ENCODE measurements around the gene SDK1.

Gene SDK1

DNA sequence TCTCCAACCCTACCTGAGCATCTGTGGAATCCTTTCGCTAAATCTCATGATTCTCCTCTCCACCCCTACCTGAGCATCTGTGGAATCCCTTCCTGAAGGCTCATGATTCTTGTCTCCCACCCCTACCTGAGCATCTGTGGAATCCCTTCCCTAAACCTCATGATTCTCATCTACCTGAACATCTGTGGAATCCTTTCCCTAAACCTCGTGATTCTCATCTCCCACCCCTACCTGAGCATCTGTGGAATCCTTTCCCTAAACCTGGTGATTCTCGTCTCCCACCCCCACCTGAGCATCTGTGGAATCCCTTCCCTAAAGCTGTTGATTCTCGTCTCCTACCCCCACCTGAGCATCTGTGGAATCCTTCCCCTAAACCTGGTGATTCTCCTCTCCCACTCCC lies 342.0 kb downstream of the SDK1 start:
- no peak overlapping the region for H3K4me3 ChIP-seq (ENCODE audit: control insufficient read depth, low read depth, low read length)
- TF ChIP-seq, protein P1, sequence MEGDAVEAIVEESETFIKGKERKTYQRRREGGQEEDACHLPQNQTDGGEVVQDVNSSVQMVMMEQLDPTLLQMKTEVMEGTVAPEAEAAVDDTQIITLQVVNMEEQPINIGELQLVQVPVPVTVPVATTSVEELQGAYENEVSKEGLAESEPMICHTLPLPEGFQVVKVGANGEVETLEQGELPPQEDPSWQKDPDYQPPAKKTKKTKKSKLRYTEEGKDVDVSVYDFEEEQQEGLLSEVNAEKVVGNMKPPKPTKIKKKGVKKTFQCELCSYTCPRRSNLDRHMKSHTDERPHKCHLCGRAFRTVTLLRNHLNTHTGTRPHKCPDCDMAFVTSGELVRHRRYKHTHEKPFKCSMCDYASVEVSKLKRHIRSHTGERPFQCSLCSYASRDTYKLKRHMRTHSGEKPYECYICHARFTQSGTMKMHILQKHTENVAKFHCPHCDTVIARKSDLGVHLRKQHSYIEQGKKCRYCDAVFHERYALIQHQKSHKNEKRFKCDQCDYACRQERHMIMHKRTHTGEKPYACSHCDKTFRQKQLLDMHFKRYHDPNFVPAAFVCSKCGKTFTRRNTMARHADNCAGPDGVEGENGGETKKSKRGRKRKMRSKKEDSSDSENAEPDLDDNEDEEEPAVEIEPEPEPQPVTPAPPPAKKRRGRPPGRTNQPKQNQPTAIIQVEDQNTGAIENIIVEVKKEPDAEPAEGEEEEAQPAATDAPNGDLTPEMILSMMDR (conservative IDR thresholded peaks at IDR 0.05; ENCODE audit: control insufficient read depth, insufficient read depth, low read depth, low read length): no peak
- DNase-seq (ENCODE audit: low read depth): no peak

DNA sequence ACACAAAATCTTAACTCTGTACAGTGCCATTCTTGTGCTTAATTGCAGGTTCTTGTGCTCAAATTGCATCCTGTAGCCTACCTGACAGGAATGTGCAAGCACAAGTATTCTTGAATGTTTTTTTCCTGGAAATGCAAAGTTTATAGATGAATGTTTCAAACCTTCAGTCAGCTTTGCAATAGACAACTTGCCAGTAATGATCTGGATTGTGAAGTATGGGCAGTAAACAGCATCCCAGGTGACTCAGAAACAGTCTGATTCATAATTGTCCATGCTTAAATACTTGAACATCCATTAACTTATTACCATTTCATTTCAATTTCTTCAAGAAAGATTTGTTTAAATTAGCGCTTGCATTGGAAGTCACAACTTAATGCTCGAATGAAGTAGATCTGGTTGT lies 347.2 kb downstream of the SDK1 start:
- TF ChIP-seq, protein P1 (conservative IDR thresholded peaks at IDR 0.05; ENCODE audit: control insufficient read depth, insufficient read depth, low read depth, low read length): no peak
- H3K4me3 ChIP-seq (ENCODE audit: control insufficient read depth, low read depth, low read length): no peak overlapping the region
- DNase-seq (ENCODE audit: low read depth): peak; percentile 2

DNA sequence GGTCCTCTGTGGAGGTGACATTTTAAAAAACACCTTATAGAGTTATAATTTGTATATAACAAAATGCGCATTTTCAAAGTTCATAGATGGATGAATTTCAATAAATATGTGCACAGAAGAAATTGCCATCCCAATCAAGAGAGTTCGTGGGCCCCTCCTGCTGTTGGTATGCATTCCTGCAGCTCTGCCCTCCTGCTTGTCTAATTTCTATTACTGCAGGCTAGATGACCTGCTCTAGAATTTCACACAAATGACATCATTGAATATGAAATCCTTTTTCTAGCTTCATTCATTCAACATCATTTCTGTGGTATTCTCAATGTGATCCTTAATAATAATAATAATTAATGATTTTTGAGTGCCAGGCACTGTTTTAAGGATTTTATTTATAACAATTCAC lies 348.2 kb downstream of the SDK1 start:
- TF ChIP-seq, protein P1 (conservative IDR thresholded peaks at IDR 0.05; ENCODE audit: control insufficient read depth, insufficient read depth, low read depth, low read length): no peak
- H3K4me3 ChIP-seq (ENCODE audit: control insufficient read depth, low read depth, low read length): no peak overlapping the region
- DNase-seq (ENCODE audit: low read depth): no peak

DNA sequence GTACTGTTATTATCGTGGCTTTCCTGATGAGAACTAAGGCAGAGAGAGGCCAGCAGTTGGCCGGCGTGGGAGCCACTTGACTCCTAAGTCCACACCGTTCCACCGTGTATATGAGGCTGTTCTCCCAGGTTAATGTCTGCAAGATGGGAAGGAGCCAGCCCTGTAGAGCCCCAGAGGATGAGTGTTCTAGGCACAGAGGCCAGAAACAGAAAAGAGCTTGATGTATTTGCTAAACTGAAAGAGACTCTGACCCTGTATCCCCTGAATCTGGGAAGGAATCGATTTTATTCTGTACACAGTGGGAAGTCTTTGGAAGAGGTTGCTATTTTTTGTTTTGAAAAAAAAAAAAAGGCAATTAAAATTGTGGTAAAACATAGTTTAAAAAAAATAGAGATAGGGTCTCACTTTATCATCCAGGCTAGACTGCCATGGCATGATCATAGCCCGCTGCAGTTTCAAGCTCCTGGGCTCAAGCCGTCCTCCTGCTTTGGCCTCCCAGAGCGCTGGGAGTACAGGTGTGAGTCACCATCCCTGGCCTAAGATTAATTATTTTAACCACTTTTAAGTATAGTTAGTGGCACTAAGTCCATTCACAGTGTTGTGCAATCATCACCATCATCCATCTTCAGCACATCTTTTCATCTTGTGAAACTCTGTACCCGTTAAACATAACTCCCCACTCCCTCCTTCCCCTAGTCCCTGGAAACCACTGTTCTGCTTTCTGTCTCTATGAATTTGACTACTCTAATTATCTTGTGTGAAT lies 348.8 kb downstream of the SDK1 start:
- peak; percentile 23 for DNase-seq (ENCODE audit: low read depth)
- no peak overlapping the region for H3K4me3 ChIP-seq (ENCODE audit: control insufficient read depth, low read depth, low read length)
- TF ChIP-seq, protein P1 (conservative IDR thresholded peaks at IDR 0.05; ENCODE audit: control insufficient read depth, insufficient read depth, low read depth, low read length): no peak

DNA sequence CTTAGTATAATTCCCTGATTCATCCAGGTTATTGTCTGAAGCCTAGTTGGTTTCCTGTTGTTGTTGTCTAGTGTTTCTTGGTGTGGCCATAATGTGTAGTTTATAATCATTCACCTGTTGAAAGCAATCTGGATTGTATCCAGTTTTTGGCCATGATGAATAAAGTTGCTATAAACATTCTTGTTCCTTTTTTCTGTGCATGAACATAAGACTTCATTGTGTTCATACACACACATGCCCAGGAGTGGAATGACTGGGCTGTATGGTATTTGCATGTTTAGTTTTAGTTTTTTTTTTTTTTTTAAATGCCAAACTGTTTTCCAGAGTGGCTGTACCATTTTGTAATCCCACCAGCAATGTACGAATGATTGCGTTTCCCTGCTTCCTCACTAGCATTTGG lies 349.8 kb downstream of the SDK1 start:
- TF ChIP-seq, protein P1 (conservative IDR thresholded peaks at IDR 0.05; ENCODE audit: control insufficient read depth, insufficient read depth, low read depth, low read length): no peak
- no peak for DNase-seq (ENCODE audit: low read depth)
- no peak overlapping the region for H3K4me3 ChIP-seq (ENCODE audit: control insufficient read depth, low read depth, low read length)

DNA sequence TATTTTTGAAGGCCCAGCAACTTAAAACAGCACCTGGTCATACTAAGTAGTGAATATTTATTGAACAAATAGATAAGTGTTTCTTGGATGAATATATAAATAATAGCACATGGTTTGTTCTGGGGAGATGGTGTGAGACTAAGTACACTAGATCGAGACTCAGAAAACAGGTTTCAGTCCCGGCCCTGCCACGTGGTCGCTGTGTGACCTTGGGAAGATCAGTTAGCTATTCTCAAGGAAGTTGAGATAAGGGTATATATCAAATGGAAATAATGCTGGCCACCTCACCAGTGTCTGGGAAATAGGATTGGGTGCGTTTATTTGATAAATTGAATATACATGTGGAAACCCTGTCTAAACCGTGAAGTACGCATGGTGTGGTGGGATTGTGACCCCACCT lies 354.6 kb downstream of the SDK1 start:
- TF ChIP-seq, protein P1 (conservative IDR thresholded peaks at IDR 0.05; ENCODE audit: control insufficient read depth, insufficient read depth, low read depth, low read length): no peak
- DNase-seq (ENCODE audit: low read depth): no peak
- no peak overlapping the region for H3K4me3 ChIP-seq (ENCODE audit: control insufficient read depth, low read depth, low read length)

Measured in fibroblast of mammary gland (primary cell).